ENCODE results near the gene NFATC4.
"Not testable (repeated sequence)": the region's sequence is repeated elsewhere in the genome, so short reads cannot be mapped to it uniquely, and the experiment has no call there.

The NFATC4 gene

DNA sequence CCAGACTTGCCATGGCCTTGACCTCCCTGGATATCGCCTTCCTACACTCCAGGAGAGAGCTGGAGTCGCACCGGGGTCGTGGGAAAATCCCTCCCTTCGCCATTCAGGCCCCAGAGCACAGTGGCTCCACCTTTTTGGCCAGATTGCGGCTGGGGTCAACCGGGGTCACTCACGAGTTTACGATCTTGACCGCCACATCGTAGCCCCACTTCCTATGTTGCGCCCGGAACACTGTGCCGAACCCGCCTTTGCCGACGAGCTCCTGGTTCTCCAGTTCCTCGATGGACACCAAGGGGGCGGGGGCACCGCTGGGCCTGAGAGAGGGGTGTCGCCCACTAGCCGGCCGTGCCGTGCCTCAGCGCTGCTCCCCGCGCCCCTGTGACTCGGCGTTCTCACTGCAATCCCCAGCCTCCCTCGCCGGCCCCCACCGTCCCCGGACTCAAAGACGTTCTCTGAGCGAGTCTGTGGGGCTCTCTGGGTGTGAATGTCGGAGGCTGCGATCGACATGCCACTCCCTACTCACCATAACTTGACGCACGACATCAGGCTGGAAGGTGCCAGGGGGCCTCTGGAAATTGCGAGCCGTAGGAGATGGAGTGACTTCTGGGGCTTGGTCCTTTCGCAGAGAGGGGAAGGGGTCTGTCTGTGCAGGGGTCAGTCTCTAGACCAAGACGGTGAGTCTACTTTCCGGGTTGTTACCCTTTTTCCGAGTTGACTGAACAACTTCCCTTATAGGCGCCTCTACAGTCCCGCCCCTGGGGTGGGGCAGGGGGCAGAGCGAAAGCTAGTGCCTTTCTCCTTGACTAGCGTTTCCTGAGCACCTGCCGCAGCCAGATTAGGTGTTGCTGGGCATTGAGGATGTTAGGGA is 28.5 kb upstream of the NFATC4 start, which contains the start of gene RIPK3:
Gene RIPK3 (minus strand): TSS at position 708 of the 868 bp plus-strand sequence. CDS start 165 bp downstream, at position 543.
- peak; percentile 78 for DNase-seq

DNA sequence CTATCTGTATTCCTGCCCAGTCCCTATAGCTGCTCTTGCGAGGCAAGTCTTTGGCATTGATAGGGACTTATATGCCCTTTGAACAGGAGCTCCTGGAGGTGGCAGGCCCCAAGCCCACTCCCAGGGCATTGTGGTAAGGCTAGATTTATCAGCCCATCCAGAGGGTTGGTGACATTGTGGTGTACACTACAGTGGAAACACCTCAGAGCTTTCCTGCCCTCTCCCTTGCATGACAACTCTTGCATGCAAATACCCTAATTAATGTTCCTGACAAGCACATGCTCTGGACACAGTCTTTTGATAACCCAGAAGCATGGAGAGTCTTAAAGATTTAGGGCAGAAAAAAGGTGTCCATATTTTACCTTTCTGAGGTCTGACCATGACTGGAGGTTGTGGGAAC is 27.4 kb upstream of the NFATC4 start:
- no peak for DNase-seq

DNA sequence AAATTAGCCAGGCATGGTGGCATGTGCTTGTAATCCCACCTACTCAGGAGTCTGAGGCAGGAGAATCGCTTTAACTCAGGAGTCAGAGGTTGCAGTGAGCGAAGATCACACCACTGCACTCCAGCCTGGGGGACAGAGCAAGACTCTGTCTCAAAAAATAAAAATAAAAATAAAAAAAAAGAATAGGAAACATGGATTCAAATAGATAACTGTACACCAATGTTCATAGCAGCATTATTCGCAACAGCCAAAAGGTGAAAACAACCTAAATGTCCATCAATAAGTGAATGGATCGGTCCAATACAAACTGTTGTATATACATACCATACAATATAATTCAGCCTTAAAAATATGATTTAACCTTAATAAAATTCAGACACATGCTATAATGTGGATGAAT is 25.1 kb upstream of the NFATC4 start:
- no peak for DNase-seq

DNA sequence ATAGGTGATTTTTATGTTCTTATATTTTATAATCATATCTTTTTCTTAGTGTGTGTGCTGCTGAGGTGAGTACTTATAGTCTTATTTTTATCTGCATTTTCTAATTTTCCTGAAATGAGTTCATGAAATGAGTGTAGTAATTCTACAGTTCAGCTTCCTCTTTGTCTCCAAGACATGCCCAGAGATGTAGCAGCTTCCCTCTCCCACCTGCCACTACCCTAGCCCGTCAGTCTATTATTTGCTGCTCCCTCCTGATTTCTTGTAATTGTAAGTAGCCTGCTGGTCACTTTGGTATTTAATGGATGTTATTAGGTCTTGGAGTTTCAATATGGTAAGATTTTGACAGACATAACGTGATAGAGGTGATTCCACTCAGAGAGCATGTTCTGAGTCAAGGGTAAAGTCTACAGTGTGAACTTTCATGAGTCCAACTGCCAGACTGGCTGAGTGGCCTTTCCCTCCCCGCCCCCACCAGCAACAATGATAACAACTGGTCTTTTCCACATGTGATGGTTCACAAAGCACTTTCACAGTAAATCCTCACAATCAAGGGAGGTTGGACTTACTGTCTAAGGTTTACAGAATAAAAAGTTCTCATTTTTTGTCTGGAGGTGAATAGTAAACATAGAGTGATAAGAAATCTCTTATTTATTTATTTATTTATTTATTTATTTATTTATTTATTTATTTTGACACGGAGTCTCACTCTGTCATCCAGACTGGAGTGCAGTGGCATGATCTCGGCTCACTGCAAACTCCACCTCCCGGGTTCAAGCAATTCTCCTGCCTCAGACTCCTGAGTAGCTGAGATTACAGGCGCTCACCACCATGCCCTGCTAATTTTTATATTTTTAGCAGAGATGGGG is 24.0 kb upstream of the NFATC4 start:
- no peak for DNase-seq

DNA sequence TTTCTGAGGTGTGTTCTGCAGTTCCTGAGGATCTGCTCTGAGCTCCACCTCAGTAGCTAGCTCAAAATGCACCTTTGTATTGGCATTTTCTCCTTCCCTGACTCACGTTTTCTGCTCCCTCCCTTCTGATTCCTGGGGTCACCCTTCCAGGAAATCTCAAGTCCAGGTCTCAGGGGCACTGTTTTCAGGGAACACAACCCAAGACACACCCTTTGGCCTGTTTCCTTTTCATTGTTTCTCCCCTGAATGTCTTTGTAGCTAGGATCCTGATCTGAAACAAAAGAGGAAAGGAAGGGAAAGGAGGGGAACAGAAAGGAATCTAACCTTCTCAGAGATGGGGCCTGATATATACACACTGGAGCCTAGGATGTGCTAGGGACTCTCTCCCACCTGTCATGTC is 20.9 kb upstream of the NFATC4 start:
- DNase-seq = no peak

DNA sequence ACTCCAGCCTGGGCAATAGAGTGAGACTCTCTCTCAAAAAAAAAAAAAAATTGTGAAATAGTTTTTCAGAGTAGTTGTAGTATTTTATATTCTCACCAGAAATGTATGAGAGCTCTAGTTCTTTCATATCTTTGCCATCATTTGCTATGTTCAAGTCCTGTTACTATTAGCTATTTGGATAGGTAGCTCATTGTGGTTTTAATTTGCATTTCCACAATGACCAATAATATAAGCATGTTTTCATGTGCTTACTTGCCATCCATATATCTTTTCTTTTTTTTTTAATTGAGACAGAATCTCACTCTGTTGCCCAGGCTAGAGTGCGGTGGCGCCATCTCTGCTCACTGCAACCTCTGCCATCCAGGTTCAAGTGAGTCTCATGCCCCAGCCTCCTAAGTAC is 19.8 kb upstream of the NFATC4 start:
- no peak for DNase-seq

DNA sequence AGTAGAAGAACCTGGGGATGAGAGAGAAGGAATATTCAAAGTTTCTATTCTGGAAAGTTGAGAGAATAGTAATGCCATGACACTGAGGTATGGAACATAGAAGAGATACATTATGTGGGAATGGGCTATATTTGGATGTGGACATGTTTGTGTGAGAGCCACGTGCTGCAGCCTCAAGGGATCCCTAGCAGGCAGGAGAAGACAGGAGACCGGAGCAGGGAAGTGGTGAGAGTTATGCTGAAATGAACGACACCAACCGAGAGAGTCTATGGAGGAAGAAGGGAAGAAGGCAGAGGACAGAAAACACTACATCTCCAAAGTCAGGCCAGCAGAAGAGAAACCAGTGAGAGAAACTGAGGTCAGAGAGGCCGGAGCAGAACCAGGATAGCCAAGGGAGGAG is 18.2 kb upstream of the NFATC4 start:
- DNase-seq = no peak

DNA sequence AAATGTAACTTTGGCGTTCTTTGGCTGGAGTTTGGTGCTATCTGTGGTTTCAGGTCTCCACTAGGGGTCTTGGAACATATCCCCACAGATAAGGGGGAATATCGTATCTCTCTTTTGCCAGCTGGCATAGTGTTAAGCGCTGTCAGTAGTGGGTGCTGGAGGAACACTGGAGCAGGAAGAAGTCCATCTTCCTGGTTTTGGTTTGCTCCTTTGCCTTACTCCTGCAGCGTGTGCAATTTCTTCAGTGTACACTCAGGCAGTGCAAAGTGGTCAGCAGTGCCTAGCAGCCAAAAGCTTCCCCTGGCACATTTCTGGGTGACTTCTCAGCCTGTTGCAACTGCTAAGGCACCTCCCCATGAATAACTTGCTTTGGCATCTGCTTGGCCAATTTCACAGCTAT is 16.5 kb upstream of the NFATC4 start:
- DNase-seq = peak; percentile 65

DNA sequence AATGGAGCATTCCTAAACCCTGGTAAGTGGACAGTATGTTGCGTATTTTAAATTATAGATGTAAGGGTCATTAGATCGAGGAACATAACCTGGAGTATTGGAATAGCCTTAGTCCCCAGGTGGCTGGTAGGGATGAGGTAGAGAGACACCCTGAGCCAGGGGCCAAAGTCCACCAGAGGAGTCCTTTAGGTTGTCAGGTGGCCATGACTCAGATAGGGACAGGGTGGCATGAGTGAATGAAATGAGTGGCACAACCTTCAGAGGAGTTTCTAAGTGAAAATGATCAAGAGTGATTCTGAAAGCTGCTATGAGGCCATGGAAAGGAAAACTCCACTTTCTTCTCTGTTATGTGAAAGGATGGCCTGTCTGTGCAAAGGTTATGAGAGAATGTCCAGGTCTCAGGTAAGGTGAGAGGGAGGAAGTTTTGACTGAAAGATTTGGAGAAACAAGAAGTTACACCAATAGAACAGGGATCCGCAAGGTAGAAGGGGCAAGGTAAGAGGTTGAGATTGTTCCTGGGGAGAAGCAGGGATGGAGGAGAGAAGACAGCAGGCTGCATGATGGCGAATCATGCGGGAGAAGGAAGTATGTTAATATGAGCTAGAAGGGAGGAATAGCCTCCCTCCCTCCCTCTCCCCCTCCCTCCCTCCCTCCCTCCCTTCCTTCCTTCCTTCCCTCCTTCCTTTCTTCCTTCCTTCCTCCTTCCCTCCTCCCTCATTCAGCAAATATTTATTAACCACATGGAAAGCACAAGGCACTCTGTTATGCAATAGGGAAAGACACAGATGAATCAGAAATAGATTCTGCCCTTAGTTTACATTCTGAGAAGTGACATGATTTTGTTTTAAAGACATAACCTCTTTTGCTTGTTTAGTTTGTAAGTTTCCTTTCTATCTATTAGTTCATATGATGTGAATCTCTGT is 14.2 kb upstream of the NFATC4 start:
- DNase-seq = no peak

DNA sequence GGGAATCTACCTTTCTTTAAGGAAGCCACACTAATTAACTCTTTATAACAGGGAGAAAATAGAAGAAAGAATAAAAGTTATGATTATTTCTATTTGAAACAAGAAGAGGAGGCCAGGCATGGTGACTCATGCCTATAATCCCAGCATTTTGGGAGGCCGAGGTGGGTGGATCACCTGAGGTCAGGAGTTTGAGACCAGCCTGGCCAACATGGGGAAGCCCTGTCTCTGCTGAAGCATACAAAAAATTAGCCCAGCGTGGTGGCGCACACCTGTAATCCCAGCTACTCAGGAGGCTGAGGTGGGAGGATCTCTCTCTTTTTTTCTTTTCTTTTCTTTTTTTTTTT is 13.5 kb upstream of the NFATC4 start:
- not testable (repeated sequence) for DNase-seq

DNA sequence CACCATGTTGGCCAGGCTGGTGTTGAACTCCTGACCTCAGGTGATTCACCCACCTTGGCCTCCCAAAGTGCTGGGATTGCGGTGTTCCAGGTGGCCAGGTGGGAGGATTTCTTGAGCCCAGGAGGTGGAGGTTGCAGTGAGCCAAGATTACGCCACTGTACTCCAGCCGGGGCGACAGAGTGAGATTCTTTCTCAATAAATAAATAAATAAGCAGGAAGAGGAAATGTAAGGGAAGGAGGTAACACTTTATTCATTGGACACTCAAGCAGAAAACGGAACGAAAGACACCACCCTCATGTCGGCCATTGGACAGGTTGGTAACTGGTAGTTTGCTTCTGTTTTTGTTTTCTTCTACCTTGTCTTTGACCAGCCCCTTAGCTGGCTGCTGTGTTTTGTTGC is 13.0 kb upstream of the NFATC4 start:
- no peak for DNase-seq

DNA sequence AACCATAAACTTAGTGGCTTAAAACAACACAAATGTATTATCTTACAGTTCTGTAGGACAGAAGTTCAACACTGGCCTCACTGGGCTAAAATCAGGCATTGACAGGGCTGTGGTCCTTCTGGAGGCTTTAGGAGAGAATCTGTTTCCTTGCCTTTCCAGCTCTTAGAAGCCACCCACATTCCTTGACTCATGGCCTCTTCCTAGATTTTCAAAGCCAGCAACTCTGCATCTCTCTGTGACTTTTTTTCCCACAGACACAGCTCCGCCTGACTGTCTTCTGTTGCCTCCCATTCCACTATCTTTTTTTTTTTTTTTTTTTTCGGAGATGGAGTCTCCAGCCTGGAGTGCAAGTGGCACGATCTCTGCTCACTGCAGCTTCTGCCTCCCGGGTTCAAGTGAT is 11.8 kb upstream of the NFATC4 start:
- DNase-seq = no peak

DNA sequence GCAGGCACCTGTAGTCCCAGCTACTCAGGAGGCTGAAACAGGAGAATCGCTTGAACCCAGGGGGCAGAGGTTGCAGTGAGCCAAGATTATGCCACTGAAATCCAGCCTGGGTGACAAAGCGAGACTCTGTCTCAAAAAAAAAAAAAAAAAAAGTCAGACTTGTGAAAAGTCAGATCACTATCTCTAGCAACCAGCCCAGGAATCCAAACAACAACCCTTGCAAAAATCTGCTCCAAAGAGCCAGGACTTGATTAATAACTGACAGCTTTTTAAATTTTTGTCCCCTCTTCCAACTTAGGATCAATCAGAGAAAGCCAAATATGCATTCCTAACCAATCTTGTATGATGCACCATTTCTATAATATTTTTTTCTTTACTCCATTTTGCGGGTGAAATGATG is 7.7 kb upstream of the NFATC4 start:
- no peak for DNase-seq

DNA sequence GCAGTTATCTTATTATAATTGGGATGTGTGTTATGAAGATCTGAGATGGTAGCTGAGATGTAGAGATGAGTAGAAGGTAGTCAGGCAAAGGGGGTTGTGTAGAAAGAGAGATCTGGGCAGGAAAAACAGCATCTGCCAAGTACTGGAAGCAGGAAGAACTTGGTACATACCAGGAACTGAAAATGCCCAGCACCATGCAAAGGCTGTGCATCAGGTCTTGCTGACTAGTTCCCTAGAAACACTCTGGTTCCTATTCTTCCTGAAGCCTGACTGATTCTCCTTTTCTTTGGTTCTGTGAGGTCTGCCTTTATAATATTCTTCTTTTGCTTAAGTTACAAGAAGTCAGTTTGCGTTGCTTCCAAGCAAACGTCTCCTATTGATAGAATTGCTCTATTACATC is 6.7 kb upstream of the NFATC4 start:
- DNase-seq = no peak

DNA sequence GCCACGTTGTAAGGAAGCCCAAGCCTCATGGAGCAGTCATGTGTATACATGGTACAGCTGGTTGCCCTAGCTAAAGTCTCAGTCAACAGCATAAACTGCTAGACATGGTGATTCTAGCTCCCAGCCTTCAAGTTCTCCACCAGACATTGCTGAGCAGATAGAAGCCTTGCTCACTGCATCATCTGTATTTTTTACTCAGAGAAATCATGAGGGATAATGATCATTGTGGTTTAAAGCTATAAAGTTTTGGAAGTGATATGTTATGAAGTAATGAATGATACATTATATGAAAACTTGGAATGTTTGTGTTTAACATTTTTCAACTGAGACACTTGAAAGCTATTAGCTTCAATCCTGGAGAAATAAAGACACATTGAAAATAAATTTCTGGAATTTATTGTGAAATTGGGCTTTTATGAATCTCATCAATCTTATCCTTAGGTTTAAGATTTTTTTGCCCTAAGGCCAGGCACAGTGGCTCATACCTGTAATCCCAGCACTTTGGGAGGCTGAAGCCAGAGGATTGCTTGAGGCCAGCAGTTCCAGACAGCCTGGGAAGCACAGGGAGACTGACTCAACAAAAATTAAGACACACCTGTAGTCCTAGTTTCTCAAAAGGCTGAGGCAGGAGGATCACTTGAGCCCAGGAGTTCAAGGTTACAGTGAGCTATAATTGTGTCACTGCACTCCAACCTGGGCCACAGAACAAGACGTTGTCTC is 5.6 kb upstream of the NFATC4 start:
- DNase-seq = no peak

DNA sequence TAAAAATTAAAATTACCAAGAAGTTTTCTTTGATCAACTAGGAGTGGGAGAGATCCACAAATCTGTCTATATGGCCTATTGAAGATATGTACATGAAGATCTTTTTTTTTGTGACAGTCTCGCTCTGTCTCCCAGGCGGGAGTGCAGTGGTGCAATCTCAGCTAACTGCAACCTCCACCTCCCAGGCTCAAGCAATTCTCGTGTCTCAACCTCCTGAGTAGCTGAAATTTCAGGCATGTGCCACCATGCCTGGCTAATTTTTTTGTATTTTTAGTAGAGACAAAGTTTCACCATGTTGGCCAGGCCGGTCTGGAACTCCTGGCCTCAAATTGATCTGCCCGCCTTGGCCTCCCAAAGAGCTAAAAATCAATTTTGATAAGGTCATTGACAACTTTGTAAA is 4.6 kb upstream of the NFATC4 start:
- DNase-seq = no peak

DNA sequence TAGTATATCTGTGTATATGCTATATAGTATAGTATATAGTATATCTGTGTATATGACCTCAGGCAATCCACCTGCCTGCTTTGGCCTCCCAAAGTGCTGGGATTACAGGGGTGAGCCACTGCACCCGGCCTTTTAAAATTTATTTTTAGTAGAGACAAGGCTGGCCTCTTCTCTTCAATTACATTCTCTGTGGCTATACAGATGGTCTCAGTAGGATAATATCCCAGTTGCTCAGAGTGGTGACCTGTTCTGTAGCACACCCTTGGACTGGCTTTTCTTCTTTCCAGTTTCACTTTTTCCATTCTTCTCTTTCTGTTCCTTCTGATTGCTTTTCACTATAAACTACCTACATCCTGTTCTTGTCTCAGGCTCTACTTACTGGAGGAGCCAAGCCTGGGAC is 3.1 kb upstream of the NFATC4 start:
- DNase-seq = no peak

DNA sequence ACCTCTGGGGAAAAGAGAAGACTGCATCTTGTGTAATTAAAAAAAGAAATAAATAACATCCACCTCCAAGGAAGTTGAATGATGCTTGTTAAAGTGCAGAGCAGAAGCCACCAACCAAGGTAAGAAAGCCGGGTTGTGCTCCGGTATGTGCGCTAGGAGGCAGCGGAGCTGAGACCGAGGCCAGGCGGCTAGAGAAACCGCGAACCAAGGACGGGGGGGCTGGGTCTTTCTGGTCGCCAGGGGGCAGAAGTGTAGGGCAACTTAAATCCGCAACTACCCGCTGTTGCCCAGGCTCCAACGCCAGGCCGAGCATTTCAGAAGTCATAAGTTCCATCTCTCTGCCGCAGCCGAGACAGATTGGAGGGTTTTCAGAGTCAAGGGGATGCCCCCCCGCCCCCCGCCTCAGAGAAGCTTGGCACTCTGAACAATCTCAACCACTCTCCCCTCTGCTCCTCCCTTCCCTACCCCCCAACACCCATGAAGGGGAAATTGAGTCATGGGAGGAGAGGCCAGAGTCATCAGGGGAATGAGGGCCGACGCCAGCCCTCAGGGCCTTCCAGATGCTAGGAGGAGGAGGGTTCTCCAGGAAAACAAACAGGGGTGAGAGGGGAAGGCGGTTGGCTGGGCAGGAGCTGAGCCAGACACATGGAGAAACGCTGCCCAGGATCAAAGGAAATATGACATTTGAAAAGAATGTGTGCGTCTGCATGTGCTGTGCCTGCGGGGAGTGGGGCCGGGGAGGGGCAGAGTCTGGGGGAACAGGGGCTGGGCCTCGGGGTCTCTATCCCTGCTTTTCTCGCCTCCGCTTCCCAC is 2.2 kb upstream of the NFATC4 start:
- DNase-seq = peak; percentile 98

DNA sequence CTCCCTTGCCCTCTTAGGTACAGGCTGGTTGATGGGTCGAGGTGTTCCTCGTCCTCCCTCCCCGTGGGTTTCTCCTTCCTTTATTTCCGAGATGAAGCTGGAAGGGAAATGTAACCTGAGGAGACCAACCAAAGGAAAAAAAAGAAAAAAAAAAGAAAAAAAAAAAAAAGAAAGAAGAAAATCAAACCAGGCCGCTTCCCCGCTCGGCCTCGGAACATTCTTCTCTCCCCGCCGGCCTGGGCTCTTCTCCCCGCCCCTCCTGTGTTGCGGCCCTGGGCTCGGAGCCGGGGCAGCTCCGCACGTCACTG is 1.6 kb upstream of the NFATC4 start:
- no peak for DNase-seq

DNA sequence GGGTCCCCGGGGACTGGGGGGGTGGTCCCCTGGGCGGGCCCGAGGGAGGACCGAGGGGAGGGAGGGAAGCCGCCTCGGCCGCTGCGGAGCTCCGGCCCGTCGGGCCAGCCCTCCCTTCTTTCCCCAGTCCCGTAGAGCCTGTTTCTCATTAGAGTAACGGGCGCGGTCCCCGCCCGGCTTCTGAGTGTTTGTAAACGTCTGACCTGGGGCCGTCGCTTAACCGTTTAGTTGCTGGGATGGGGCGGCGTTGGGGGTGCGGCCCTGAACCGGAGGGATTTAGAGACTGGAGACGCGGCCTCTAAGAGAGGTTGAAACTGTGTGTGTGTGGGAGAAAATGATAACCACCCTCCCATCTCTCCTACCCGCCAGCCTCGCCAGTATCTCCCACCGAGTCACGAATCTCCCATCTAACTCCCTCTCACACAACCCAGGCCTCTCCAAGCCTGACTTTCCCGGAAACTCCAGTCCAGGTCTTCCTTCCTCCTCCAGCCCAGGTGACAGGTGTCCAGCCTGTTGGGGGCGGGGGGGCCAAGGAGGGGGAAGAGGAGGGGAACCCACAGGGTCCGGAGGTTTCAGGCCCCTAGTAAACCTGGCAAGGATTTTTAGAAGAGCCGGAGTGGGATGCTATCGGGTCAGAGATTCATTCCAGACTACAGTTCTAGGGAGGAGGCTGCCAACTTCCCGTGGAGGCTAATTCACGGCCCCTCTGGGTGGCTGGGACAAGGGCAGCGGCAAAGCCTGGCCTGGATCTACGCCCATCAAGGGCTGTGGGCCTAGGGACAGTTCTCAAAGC is 1.1 kb upstream of the NFATC4 start:
- peak; percentile 87 for DNase-seq

DNA sequence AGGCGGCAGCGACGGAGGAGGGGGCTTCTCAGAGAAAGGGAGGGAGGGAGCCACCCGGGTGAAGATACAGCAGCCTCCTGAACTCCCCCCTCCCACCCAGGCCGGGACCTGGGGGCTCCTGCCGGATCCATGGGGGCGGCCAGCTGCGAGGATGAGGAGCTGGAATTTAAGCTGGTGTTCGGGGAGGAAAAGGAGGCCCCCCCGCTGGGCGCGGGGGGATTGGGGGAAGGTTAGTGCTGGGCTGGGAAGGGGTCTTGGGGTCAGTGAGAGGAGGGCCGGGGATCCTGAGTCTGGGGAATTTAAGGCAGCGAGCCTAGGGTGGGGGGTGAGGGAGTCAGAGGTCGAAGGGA is 203 bp downstream of the NFATC4 start:
- no peak for DNase-seq
